A549 treated with GW870086 at 1 μM for 4 hours (cell line): ENCODE data around the gene GPR33. TPM values are rescaled to one million over a fixed set of nuclear protein-coding genes. Genes with fewer than 3 reads are reported as not detected.

Experiments used
- total RNA-seq: library from RNA; stranded (reverse); fragments of 200-300 nt; extraction: Qiagen RNA extraction; gene quantifications from 5 replicates; pipeline ENCODE4 v1.2.3, GENCODE V29; 2022; ENCODE audit warnings: low read depth

The GPR33 gene
- total RNA-seq: not detected in 5 replicates

GRCh38 chr14:31487886-31488285 is at the start of gene GPR33:
GPR33 (minus strand) TSS chr14:31488039; CDS start chr14:31483965, 4,074 bp downstream.

DNA sequence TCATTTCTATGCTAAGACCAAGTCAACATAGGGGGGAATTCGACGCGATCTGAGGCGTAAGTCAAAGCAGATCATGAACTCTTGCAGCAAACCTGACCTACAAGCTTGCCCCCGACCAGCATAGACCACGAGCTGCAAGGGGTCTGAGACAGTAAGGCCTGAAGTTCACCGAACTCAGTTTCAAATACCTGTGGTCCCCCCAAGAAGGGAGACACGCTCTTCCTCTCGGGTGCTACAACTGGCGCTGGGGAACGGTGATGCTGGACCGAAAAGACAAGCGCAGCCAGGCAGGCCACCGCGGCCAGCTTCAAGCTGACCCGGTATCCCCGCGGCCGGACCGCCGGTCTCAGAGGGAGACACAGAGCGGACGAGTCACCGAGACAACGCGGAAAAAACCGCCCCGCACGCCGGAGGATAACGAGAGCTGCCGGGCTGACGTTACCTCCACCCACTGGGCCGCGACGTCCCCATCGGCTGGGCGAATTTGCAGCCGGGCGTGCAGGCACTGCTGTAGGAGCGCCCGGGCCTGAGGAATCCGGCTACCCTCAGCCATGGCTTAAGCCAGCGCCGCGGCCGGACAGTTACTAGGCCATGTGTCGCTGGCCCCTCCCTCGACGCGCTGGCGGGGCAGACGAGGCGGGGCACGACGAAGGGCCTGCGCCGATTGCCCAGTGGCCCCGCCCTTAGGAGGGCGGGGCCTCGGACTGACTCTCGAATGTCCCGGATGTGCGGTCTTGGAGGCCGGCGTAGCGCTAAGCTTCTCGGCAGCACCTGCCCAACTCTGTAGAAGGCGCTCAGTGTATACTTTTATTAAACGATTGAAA is 30.8 kb downstream of the GPR33 start, which contains the start of gene DTD2:
Gene DTD2, minus strand, starts transcription at position 666 of the 824 bp plus-strand sequence. Its CDS starts 113 bp downstream, at position 553.

Other genes with a start within 250 kb of the GPR33 start
- gene HEATR5A, start 67.5 kb downstream of the GPR33 start, total RNA-seq: 13.8 to 21.6 TPM (median 18.5 TPM) in 5 replicates
- 13.1 to 19.3 TPM (median 15.4 TPM) in 5 replicates for gene DTD2, start 30.5 kb downstream of the GPR33 start, total RNA-seq
- gene NUBPL, start 73.4 kb upstream of the GPR33 start, total RNA-seq: 6.1 to 10.3 TPM (median 9.4 TPM) in 5 replicates